K562 (cell line): ENCODE measurements around the gene MRPL11. TPM values are rescaled to one million over a fixed set of nuclear protein-coding genes. Genes with fewer than 3 reads are reported as not detected.

Experiments
- CHAMP1 ChIP-seq: fragments of 450-650 bp; IDR thresholded peaks from 2 replicates; pipeline ENCODE4 v1.6.1; 2016; ENCODE audit warnings: mild to moderate bottlenecking
- FOXK1 ChIP-seq: sonication (generic); formaldehyde crosslinking; IDR thresholded peaks from 2 replicates; pipeline ENCODE4 v1.8.0; 2022; ENCODE audit warnings: missing genetic modification reagents, mild to moderate bottlenecking, borderline replicate concordance
- GTF3C2 ChIP-seq: IDR thresholded peaks from 3 replicates; pipeline ENCODE4 v1.6.1; 2011; ENCODE audit warnings: borderline replicate concordance, mild to moderate bottlenecking, moderate library complexity; ENCODE audit not compliant: insufficient read length; ENCODE audit errors: extremely low read depth
- HMGXB4 ChIP-seq: sonication (generic); formaldehyde crosslinking; IDR thresholded peaks from 2 replicates; pipeline ENCODE4 v1.8.1; 2023; ENCODE audit warnings: mild to moderate bottlenecking, missing genetic modification reagents
- HNRNPH1 ChIP-seq: fragments of 200-400 bp; formaldehyde crosslinking; optimal IDR thresholded peaks from 2 replicates; pipeline ENCODE3; 2017; ENCODE audit warnings: low read depth, mild to moderate bottlenecking, low read length, moderate library complexity
- OTX1 ChIP-seq: fragments of 450-650 bp; formaldehyde crosslinking; IDR thresholded peaks from 2 replicates; pipeline ENCODE4 v1.4.0; 2022; ENCODE audit warnings: mild to moderate bottlenecking
- PRPF4 ChIP-seq: fragments of 200-400 bp; formaldehyde crosslinking; IDR thresholded peaks from one replicate; pipeline ENCODE4 v1.6.1; 2017; ENCODE audit warnings: low read length, low read depth, mild to moderate bottlenecking; ENCODE audit not compliant: insufficient read depth, poor library complexity, severe bottlenecking
- SMAD1 ChIP-seq: fragments of 150-350 bp; IDR thresholded peaks from 2 replicates; pipeline ENCODE4 v1.6.1; 2014; ENCODE audit warnings: low read length, low read depth; ENCODE audit not compliant: partially characterized antibody
- TOE1 ChIP-seq, 2 experiments: fragments of 450-650 bp in 1 of 2; sonication (generic) in 1 of 2; formaldehyde crosslinking in 1 of 2; IDR thresholded peaks; 2 replicates each; pipeline versions ENCODE4 v1.7.1 to v1.8.0; 2016 to 2022; ENCODE audit warnings: borderline replicate concordance in 2 of 2, mild to moderate bottlenecking in 2 of 2, antibody characterized with exemption in 1 of 2, inconsistent platforms in 1 of 2, low read depth in 1 of 2, missing genetic modification reagents in 1 of 2, moderate library complexity in 1 of 2
- ZNF121 ChIP-seq: sonication (generic); formaldehyde crosslinking; conservative IDR thresholded peaks from 2 replicates; pipeline ENCODE4 v1.8.0; 2022; ENCODE audit warnings: missing genetic modification reagents
- polyA plus RNA-seq, 8 experiments: library from polyadenylated mRNA; depleted of rRNA in 4 of 8; stranded (reverse) in 5 of 8; unstranded in 3 of 8; fragments of >200 nt; fragmentation: Nextera tagmentation in 2 of 8; fragmentation: Illumina TruSeq in 1 of 8; extraction: Ambion mirVana in 2 of 8; extraction: Trizol in 1 of 8; gene quantifications; 2 replicates each; pipeline versions ENCODE4 v1.2.1 to v1.2.3, GENCODE V29; 2011 to 2014; ENCODE audit warnings: inconsistent platforms in 1 of 8, missing spikeins in 1 of 8
- total RNA-seq, 7 experiments: library from RNA; depleted of rRNA in 6 of 7; stranded (reverse); fragments of >200 nt in 6 of 7; fragmentation: Illumina TruSeq in 2 of 7; extraction: Trizol in 2 of 7; gene quantifications; 2 replicates each; pipeline versions ENCODE4 v1.2.1 to v1.2.3, GENCODE V29; 2011 to 2021; ENCODE audit warnings: low replicate concordance in 1 of 7
- TF ChIP-seq, protein P1 (sequence below): fragments of 250-450 bp; sonication (Bioruptor Pico); IDR thresholded peaks from 2 replicates; pipeline ENCODE4 v1.4.0; 2020
- TF ChIP-seq, protein P2 (sequence below): fragments of 250-450 bp; sonication (Bioruptor Pico); IDR thresholded peaks from 2 replicates; pipeline ENCODE4 v1.8.0; 2021; ENCODE audit warnings: moderate library complexity, mild to moderate bottlenecking, inconsistent platforms
- TF ChIP-seq, protein P3 (sequence below): fragments of 250-450 bp; sonication (Bioruptor Pico); IDR thresholded peaks from 2 replicates; pipeline ENCODE4 v1.8.0; 2021; ENCODE audit warnings: borderline replicate concordance, mild to moderate bottlenecking, moderate library complexity; ENCODE audit not compliant: poor library complexity, severe bottlenecking

Gene MRPL11
- total and polyA plus RNA-seq, 9 of the 15 experiments (the other 6 are each of a cell fraction or from before 2014, with no cell fraction given), result 33.0 to 173 (median 91.9) TPM

DNA sequence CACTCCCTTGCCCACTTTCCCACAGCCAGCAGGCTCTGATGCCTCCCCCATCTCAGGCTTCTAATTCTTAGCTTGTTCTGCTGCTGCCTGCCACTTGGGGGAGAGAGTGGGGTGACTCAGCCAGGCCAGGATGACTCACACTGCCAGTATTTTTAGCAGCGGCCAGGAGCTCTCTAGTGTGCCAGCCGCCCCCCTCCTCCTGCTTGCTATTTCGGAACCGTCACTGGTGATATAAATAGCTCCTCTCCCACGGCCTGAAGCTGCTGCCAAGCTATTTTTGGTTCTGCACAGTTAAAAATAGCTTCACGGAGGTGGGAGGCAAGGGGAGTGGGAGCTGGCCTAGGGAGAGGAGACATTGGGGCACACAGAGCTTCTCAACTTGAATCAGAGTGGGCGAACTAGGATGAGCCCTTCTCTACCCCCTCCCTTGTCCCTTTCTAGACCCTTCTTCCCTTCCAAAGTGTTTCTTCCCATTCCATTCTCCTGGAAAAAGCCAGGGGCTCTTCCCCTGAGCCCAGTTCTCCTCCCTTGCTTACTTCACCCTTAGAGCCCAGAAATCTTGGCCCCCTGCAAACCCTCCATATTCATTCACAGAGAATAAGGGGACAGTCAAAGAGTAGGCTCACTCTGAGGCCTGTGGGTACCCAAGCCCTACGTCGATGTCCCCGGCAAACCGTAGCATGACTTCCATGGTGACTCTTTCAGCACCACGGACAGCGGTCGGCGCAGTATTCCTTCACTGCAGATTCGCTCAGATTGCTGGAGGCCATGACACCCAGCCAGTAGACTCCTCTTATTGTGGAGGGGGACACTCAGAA lies 20.3 kb downstream of the MRPL11 start (continued):
- TF ChIP-seq, protein P1, sequence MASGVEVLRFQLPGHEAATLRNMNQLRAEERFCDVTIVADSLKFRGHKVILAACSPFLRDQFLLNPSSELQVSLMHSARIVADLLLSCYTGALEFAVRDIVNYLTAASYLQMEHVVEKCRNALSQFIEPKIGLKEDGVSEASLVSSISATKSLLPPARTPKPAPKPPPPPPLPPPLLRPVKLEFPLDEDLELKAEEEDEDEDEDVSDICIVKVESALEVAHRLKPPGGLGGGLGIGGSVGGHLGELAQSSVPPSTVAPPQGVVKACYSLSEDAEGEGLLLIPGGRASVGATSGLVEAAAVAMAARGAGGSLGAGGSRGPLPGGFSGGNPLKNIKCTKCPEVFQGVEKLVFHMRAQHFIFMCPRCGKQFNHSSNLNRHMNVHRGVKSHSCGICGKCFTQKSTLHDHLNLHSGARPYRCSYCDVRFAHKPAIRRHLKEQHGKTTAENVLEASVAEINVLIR (CRISPR knock-in tag), result no peak
- no peak for TF ChIP-seq OTX1 (CRISPR knock-in tag)
- no peak for TF ChIP-seq ZNF121
- TF ChIP-seq FOXK1, result no peak
- TF ChIP-seq, protein P2, sequence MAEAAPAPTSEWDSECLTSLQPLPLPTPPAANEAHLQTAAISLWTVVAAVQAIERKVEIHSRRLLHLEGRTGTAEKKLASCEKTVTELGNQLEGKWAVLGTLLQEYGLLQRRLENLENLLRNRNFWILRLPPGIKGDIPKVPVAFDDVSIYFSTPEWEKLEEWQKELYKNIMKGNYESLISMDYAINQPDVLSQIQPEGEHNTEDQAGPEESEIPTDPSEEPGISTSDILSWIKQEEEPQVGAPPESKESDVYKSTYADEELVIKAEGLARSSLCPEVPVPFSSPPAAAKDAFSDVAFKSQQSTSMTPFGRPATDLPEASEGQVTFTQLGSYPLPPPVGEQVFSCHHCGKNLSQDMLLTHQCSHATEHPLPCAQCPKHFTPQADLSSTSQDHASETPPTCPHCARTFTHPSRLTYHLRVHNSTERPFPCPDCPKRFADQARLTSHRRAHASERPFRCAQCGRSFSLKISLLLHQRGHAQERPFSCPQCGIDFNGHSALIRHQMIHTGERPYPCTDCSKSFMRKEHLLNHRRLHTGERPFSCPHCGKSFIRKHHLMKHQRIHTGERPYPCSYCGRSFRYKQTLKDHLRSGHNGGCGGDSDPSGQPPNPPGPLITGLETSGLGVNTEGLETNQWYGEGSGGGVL (CRISPR knock-in tag), result no peak
- TF ChIP-seq HMGXB4, result no peak; the same call in 1 of the 2 replicates
- no peak for TF ChIP-seq TOE1 (IDR thresholded peaks at IDR 0.05; ENCODE audit: borderline replicate concordance)
- no peak for TF ChIP-seq TOE1 (CRISPR knock-in tag; IDR thresholded peaks at IDR 0.05; ENCODE audit: borderline replicate concordance, low read depth)
- TF ChIP-seq CHAMP1, result peak; percentile 83; the same call in 1 of the 2 replicates
- no peak for TF ChIP-seq GTF3C2
- TF ChIP-seq HNRNPH1, result no peak
- TF ChIP-seq, protein P3, sequence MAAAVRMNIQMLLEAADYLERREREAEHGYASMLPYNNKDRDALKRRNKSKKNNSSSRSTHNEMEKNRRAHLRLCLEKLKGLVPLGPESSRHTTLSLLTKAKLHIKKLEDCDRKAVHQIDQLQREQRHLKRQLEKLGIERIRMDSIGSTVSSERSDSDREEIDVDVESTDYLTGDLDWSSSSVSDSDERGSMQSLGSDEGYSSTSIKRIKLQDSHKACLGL (CRISPR knock-in tag), result no peak
- TF ChIP-seq PRPF4, result no peak
- no peak for TF ChIP-seq SMAD1
